Measurements from ENCODE around the gene IL25. TPM values are rescaled to one million over a fixed set of nuclear protein-coding genes. Genes with fewer than 3 reads are reported as not detected.

The IL25 gene
- total RNA-seq, 4 donors from 2014 or later, result not detected

- no peaks in the 10 kb centered on the region for H3K36me3 ChIP-seq
- H3K27ac ChIP-seq, result no peak overlapping the region
- peaks cover 0 to 32% (median 0%) of the 10 kb centered on the region in 4 donors for H3K27me3 ChIP-seq
- 72 to 79% methylated on average over 6 to 11 of the region's 11 CpGs for WGBS, 2 donors
- intact Hi-C loops (cut with DNase I), result loop anchor here (10.0 kb wide), 1 partner anchor 114 kb away; no protein-coding TSS in a partner anchor
- DNase-seq, result no peak
- no peak for TF ChIP-seq POLR2A (IDR thresholded peaks at IDR 0.05)
- no peak for TF ChIP-seq CTCF (IDR thresholded peaks at IDR 0.05)
- no peak overlapping the region for H3K4me3 ChIP-seq
- H3K9me3 ChIP-seq, result no peaks in the 10 kb centered on the region
- peaks cover 0 to 14% (median 0%) of the 10 kb centered on the region in 3 donors for H3K4me1 ChIP-seq
Observed at GRCh38 chr14:23378612-23379220, 6.1 kb downstream of the IL25 start.

GRCh38 chr14:23379366-23380196, 7.0 kb downstream of the IL25 start:
- Histone ChIP-seq H3K36me3 (no peaks in the 10 kb centered on the region), H3K9me3 (no peaks in the 10 kb centered on the region), H3K4me1 (peaks cover 0 to 14% (median 0%) of the 10 kb centered on the region in 3 donors), H3K4me3 (no peak overlapping the region), H3K27me3 (peaks cover 0 to 32% (median 0%) of the 10 kb centered on the region in 4 donors), H3K27ac (no peak overlapping the region)
- peak; percentile 86 to 98 (median 94) for TF ChIP-seq CTCF (IDR thresholded peaks at IDR 0.05)
- no peak for TF ChIP-seq POLR2A (IDR thresholded peaks at IDR 0.05)
- WGBS, 2 donors, result 27 to 73% methylated on average over 2 to 3 of the region's 12 CpGs
- intact Hi-C loops (cut with DNase I), result loop anchor here (2.0 to 10.0 kb wide), 2 partner anchors 53 to 115 kb away; no protein-coding TSS in a partner anchor
- DNase-seq, result no peak

DNA sequence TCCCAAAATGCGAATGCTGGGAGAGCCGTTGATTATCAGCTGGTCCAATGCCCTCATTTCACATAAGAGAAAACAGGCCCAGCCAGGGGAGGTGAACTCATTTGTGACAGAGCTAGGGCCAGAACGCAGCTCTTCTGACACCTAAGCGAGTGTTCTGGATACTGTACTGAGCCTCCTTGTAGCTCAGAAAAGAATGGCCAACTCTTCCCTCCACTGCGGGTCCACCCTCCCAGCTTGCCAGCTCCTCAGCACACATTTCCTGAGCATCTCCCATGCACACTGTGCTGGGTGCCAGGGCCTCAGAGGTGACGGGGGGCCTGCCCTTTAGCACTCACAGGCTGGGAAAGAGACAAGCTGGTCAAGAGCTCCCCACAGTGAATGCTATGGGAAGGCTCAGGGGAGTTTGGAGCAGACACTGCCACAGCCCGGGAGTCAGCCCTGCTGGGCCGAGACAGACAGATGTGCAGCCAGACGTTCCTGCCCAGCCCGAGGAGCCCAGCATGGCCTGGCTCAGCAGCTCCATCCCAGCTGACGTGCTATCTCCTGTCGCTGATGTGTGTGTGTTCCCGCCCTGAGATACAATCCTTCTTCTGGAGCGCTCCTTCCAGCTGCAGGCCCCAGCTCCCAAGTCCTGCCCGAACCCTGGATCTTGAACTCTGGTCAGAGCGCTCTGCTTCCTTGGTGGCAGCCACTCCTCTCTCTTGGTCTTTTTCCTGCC, 7.7 kb downstream of the IL25 start:
- no peak overlapping the region for H3K27ac ChIP-seq
- H3K9me3 ChIP-seq, result no peaks in the 10 kb centered on the region
- TF ChIP-seq POLR2A (IDR thresholded peaks at IDR 0.05), result no peak
- TF ChIP-seq CTCF (IDR thresholded peaks at IDR 0.05), result no peak
- peaks cover 0 to 14% (median 0%) of the 10 kb centered on the region in 3 donors for H3K4me1 ChIP-seq
- H3K36me3 ChIP-seq, result no peaks in the 10 kb centered on the region
- intact Hi-C loops (cut with DNase I), result loop anchor here (2.0 kb wide), 1 partner anchor 54 kb away; no protein-coding TSS in a partner anchor
- 51 to 62% methylated on average over 6 to 7 of the region's 16 CpGs for WGBS, 2 donors
- H3K27me3 ChIP-seq, result peaks cover 0 to 32% (median 0%) of the 10 kb centered on the region in 4 donors
- no peak for DNase-seq
- H3K4me3 ChIP-seq, result no peak overlapping the region

- intact Hi-C loops (cut with DNase I), result loop anchor here (2.0 kb wide), 1 partner anchor 54 kb away; no protein-coding TSS in a partner anchor
- 40 to 60% methylated on average over 1 to 2 of the region's 4 CpGs for WGBS, 2 donors
Observed at GRCh38 chr14:23380976-23381375, 8.4 kb downstream of the IL25 start.

More at GRCh38 chr14:23380976-23381375, 8.4 kb downstream of the IL25 start:
- TF ChIP-seq POLR2A (IDR thresholded peaks at IDR 0.05) (no peak), CTCF (IDR thresholded peaks at IDR 0.05) (no peak)
- Histone ChIP-seq H3K27ac (no peak overlapping the region), H3K4me3 (no peak overlapping the region), H3K9me3 (no peaks in the 10 kb centered on the region), H3K4me1 (peaks cover 0 to 14% (median 0%) of the 10 kb centered on the region in 3 donors), H3K36me3 (no peaks in the 10 kb centered on the region), H3K27me3 (peaks cover 0 to 32% (median 0%) of the 10 kb centered on the region in 4 donors)
- no peak for DNase-seq
